ENCODE data around the gene VWC2L. TPM values are rescaled to one million over a fixed set of nuclear protein-coding genes. Genes with fewer than 3 reads are reported as not detected.
A peak's percentile ranks its signal among the peaks of the same experiment; 100 is the strongest.

Gene VWC2L
- total and polyA plus RNA-seq, 10 of the 15 experiments (the other 5 are each of a cell fraction or from before 2014, with no cell fraction given) = not detected

DNA sequence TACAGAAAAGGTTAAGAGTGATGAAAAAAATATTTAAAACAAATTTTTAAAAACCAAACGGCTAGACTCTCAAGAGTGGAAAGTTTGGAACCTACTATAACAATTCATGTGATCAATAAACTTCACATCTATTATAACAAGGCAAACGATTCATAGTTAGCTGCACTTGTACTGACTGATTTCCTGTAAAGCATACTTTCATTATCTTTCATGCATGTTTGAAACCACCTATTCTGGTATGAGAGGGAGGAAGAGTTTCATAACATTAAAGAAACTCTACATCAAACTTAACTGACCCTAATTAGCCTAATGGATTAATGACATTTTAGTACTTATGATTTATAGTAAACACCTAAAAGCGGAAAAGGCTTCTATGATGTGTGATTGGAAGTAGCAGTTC is 43.7 kb upstream of the VWC2L start:
- Histone ChIP-seq H2AFZ (ENCODE audit: control insufficient read depth, low read depth, low read length) (no peak overlapping the region), H3K79me2 (ENCODE audit: control insufficient read depth, insufficient read depth, low read length) (no peaks in the 10 kb centered on the region), H3K4me2 (ENCODE audit: control insufficient read depth, insufficient read depth) (no peak overlapping the region), H3K9me3 (replicated peaks; ENCODE audit: control insufficient read depth, insufficient read depth, low read length) (no peaks in the 10 kb centered on the region), H3K9ac (ENCODE audit: control insufficient read depth, insufficient read depth, low read length) (no peak overlapping the region), H3K4me1 (ENCODE audit: control insufficient read depth, insufficient read depth, low read length) (no peaks in the 10 kb centered on the region), H4K20me1 (ENCODE audit: control insufficient read depth, insufficient read depth) (no peaks in the 10 kb centered on the region), H3K36me3 (ENCODE audit: control insufficient read depth in 2 of 2, insufficient read depth in 2 of 2, low read length in 1 of 2) (no peaks in the 10 kb centered on the region), H3K27me3 (replicated peaks in 1 of 2; ENCODE audit: control insufficient read depth in 2 of 2, insufficient read depth in 2 of 2, low read length in 1 of 2) (no peaks in the 10 kb centered on the region), H3K4me3 (no peak overlapping the region), H3K27ac (ENCODE audit: control insufficient read depth, insufficient read depth) (no peak overlapping the region)
- BruUV-seq (replicated peaks) = no TSS peak
- peak; percentile 73 for ATAC-seq
- DNase-seq (ENCODE audit: low read depth, low spot score) = no peak
- ChIA-PET RAD21 (ENCODE audit: unreplicated experiment) (no interaction called here), SMC1A (ENCODE audit: uncharacterized antibody, unreplicated experiment) (no interaction called here), CTCF (no interaction called here), POLR2A (no interaction called here)
- intact Hi-C loops (cut with micrococcal nuclease; ENCODE audit: unreplicated experiment) = no loop called here
- in situ Hi-C loops (cut with MboI) = no loop called here
- no peak for FAIRE-seq
- TF ChIP-seq, protein P1, sequence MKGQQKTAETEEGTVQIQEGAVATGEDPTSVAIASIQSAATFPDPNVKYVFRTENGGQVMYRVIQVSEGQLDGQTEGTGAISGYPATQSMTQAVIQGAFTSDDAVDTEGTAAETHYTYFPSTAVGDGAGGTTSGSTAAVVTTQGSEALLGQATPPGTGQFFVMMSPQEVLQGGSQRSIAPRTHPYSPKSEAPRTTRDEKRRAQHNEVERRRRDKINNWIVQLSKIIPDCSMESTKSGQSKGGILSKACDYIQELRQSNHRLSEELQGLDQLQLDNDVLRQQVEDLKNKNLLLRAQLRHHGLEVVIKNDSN (IDR thresholded peaks at IDR 0.05; ENCODE audit: borderline replicate concordance, extremely low read length, insufficient read depth, low read depth, low read length) = no peak
- TF ChIP-seq, protein P2, sequence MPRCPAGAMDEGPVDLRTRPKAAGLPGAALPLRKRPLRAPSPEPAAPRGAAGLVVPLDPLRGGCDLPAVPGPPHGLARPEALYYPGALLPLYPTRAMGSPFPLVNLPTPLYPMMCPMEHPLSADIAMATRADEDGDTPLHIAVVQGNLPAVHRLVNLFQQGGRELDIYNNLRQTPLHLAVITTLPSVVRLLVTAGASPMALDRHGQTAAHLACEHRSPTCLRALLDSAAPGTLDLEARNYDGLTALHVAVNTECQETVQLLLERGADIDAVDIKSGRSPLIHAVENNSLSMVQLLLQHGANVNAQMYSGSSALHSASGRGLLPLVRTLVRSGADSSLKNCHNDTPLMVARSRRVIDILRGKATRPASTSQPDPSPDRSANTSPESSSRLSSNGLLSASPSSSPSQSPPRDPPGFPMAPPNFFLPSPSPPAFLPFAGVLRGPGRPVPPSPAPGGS (IDR thresholded peaks at IDR 0.05; ENCODE audit: borderline replicate concordance, insufficient read depth, low read depth, low read length, poor library complexity, severe bottlenecking) = no peak
- TF ChIP-seq SIX5 (IDR thresholded peaks at IDR 0.05; ENCODE audit: low read depth, low read length, severe bottlenecking) (no peak), NFYA (IDR thresholded peaks at IDR 0.05; ENCODE audit: borderline replicate concordance, low read depth, low read length) (no peak), CBX3 (IDR thresholded peaks at IDR 0.05; ENCODE audit: borderline replicate concordance, low read depth) (no peak), SPI1 (IDR thresholded peaks at IDR 0.05; ENCODE audit: borderline replicate concordance, insufficient read depth, low read depth, low read length) (no peak), MYB (IDR thresholded peaks at IDR 0.05; ENCODE audit: borderline replicate concordance, low read depth, low read length) (no peak), RBBP5 (conservative IDR thresholded peaks at IDR 0.05) (no peak), NFIC (IDR thresholded peaks at IDR 0.05; ENCODE audit: low read depth, low read length) (no peak)
- TF ChIP-seq, protein P3, sequence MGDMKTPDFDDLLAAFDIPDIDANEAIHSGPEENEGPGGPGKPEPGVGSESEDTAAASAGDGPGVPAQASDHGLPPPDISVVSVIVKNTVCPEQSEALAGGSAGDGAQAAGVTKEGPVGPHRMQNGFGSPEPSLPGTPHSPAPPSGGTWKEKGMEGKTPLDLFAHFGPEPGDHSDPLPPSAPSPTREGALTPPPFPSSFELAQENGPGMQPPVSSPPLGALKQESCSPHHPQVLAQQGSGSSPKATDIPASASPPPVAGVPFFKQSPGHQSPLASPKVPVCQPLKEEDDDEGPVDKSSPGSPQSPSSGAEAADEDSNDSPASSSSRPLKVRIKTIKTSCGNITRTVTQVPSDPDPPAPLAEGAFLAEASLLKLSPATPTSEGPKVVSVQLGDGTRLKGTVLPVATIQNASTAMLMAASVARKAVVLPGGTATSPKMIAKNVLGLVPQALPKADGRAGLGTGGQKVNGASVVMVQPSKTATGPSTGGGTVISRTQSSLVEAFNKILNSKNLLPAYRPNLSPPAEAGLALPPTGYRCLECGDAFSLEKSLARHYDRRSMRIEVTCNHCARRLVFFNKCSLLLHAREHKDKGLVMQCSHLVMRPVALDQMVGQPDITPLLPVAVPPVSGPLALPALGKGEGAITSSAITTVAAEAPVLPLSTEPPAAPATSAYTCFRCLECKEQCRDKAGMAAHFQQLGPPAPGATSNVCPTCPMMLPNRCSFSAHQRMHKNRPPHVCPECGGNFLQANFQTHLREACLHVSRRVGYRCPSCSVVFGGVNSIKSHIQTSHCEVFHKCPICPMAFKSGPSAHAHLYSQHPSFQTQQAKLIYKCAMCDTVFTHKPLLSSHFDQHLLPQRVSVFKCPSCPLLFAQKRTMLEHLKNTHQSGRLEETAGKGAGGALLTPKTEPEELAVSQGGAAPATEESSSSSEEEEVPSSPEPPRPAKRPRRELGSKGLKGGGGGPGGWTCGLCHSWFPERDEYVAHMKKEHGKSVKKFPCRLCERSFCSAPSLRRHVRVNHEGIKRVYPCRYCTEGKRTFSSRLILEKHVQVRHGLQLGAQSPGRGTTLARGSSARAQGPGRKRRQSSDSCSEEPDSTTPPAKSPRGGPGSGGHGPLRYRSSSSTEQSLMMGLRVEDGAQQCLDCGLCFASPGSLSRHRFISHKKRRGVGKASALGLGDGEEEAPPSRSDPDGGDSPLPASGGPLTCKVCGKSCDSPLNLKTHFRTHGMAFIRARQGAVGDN (IDR thresholded peaks at IDR 0.05) = no peak
- WGBS (ENCODE audit: insufficient coverage, insufficient replicate concordance, low lambda C conversion rate, missing lambda C conversion rate) = 21% methylated on average over 3 of the region's 3 CpGs
